Mesodermal cell (in vitro differentiated cells): Measurements from ENCODE around the gene HM13.
A peak's percentile ranks its signal among the peaks of the same experiment; 100 is the strongest.

ENCODE experiments used
- H3K27ac ChIP-seq: 2 replicates; pipeline ENCODE4 v1.7.0; 2013; ENCODE audit warnings: mild to moderate bottlenecking, low read depth, low read length, moderate library complexity; ENCODE audit not compliant: severe bottlenecking
- H3K36me3 ChIP-seq: 2 replicates; pipeline ENCODE4 v1.7.1; 2013; ENCODE audit warnings: mild to moderate bottlenecking, low read length, moderate library complexity; ENCODE audit not compliant: control insufficient read depth, insufficient read depth
- H3K4me1 ChIP-seq: one replicate; pipeline ENCODE4 v1.7.1; 2013; ENCODE audit warnings: mild to moderate bottlenecking, low read length; ENCODE audit not compliant: insufficient read depth, control insufficient read depth, poor library complexity, severe bottlenecking
- H3K4me3 ChIP-seq: 2 replicates; pipeline ENCODE4 v1.7.0; 2013; ENCODE audit warnings: low read length, control low read depth, mild to moderate bottlenecking; ENCODE audit not compliant: insufficient read depth, poor library complexity, severe bottlenecking; ENCODE audit errors: extremely low read depth
- H3K9me3 ChIP-seq: 2 replicates; pipeline ENCODE4 v1.7.1; 2013; ENCODE audit warnings: mild to moderate bottlenecking, low read length, moderate library complexity; ENCODE audit not compliant: control insufficient read depth
- WGBS, 2 experiments: methylation state at CpG; one replicate each; pipeline ENCODE4 v1.1.5; 2013; ENCODE audit warnings: missing lambda C conversion rate in 2 of 2; ENCODE audit not compliant: insufficient coverage in 2 of 2; 5-methylcytosine and 5-hydroxymethylcytosine counted together

The HM13 gene

GRCh38 chr20:31555203-31555775, 41.0 kb downstream of the HM13 start:
- Histone ChIP-seq H3K4me3 (no peak overlapping the region), H3K9me3 (no peaks in the 10 kb centered on the region), H3K4me1 (peaks cover 11% of the 10 kb centered on the region), H3K36me3 (peaks cover 69% of the 10 kb centered on the region), H3K27ac (no peak overlapping the region)
- 93 to 100% methylated on average over 3 to 6 of the region's 6 CpGs for WGBS, 2 experiments

GRCh38 chr20:31559704-31560093, 45.5 kb downstream of the HM13 start:
- H3K27ac ChIP-seq, result peak overlapping the region; percentile 89
- peaks cover 72% of the 10 kb centered on the region for H3K36me3 ChIP-seq
- no peaks in the 10 kb centered on the region for H3K9me3 ChIP-seq
- no peak overlapping the region for H3K4me3 ChIP-seq
- peaks cover 17% of the 10 kb centered on the region for H3K4me1 ChIP-seq
- 89 to 100% methylated on average over 1 to 2 of the region's 2 CpGs for WGBS, 2 experiments

DNA sequence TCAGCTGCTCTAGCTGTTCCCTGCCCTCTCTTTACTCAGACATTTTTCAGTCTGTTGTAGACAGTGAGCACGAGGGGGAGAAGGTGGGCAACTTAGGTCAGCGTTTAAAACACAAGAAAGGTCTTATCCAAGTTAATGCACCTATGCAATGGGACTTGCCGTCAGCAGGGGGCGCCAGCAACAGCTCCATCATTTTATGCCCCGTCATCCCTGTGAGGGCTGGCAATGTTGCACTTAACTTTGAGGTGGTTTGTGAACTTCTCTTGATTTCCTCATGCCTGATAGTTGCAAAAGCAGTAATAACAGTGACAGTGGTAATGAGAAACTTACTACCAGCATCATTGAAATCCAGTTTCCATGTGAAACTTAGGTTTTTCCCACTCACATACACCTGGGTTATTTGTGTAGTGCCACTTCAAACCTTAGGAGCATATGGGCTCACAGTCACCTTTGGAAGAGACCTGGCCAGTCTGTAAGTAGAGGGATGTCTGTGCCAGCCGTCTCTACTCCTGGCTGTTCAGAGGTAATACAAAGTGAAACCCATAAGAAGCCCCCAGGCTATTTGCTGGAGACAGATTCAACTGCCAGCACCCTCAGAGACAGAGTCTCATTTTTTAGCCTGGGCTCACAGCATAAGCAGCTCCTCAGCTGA, 46.0 kb downstream of the HM13 start:
- Histone ChIP-seq H3K4me1 (peaks cover 17% of the 10 kb centered on the region), H3K27ac (peak overlapping the region; percentile 89), H3K9me3 (no peaks in the 10 kb centered on the region), H3K4me3 (no peak overlapping the region), H3K36me3 (peaks cover 67% of the 10 kb centered on the region)
- 36% methylated on average over 4 to 5 of the region's 6 CpGs for WGBS, 2 experiments

DNA sequence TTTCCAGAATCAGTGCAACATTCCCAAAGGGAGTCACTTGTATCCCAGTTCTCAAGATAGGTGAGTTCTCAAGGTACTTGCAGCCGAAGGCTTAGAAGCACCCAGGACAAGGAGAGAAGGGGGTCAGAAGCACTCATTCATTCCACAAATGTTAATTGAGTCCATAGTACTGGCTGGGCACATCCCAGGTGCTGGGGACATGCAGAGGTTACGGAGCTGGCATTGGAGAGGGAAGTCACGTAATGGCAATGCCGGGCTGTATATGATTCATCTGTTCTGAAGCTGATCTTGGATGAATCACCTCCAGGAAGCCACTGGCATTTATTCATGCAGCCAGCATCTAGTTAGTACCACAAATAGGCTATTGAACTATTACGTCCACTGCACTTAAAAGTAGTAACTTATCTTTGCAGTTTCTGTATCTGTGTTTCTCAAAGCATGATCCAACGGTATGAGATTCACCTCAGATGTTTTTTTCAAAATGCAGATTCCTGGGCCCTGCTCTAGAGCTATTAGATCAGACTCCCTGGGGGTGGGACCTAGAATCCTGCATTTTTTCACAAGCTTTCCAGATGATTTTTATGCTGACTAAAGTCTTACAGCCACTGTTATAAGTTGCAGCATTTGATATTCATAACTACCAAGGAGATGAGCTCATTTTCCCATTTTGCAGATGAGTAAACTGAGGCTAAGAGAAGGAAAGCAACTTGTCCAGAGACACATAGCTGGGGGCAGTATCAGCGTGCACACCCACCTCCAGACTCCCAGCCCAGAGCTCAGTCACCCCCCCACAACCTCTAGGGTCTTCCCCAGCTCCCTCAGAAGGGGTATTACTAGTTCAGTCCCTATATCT, 46.7 kb downstream of the HM13 start:
- H3K27ac ChIP-seq, result peak overlapping the region; percentile 89
- no peak overlapping the region for H3K4me3 ChIP-seq

GRCh38 chr20:31562241-31562640, 48.0 kb downstream of the HM13 start:
- Histone ChIP-seq H3K36me3 (peaks cover 79% of the 10 kb centered on the region), H3K27ac (peak overlapping the region; percentile 18)
- 83% methylated on average over 1 of the region's 1 CpG; no CpG with 5 or more reads in 1 of the 2 experiments for WGBS, 2 experiments

More for the DNA sequence above, 46.7 kb downstream of the HM13 start:
- Histone ChIP-seq H3K36me3 (peaks cover 71% of the 10 kb centered on the region), H3K4me1 (peaks cover 17% of the 10 kb centered on the region), H3K9me3 (no peaks in the 10 kb centered on the region)
- WGBS, 2 experiments, result 89 to 93% methylated on average over 5 of the region's 7 CpGs

DNA sequence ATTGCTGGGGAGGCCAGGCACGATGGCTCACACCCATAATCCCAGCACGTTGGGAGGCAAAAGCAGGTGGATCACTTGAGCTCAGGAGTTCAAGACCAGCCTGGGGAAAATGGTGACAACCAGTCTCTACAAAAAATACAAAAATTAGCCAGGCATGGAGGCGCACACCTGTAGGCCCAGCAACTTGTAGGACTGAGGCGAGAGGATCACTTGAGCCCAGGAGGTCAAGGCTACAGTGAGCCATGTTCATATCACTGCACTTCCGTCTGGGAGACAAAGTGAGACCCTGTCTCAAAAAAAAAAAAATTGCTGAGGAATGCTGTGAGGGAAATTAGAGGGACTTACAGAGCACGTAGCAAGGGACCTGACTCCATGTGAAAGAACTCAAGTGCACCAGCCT, 50.0 kb downstream of the HM13 start:
- WGBS, 2 experiments, result 93 to 95% methylated on average over 5 to 6 of the region's 6 CpGs
- no peak overlapping the region for H3K4me3 ChIP-seq
- H3K27ac ChIP-seq, result no peak overlapping the region
- H3K36me3 ChIP-seq, result peaks cover 78% of the 10 kb centered on the region
- H3K4me1 ChIP-seq, result peaks cover 29% of the 10 kb centered on the region
- no peaks in the 10 kb centered on the region for H3K9me3 ChIP-seq

More at GRCh38 chr20:31562241-31562640, 48.0 kb downstream of the HM13 start:
- Histone ChIP-seq H3K4me1 (peaks cover 17% of the 10 kb centered on the region), H3K9me3 (no peaks in the 10 kb centered on the region), H3K4me3 (no peak overlapping the region)

DNA sequence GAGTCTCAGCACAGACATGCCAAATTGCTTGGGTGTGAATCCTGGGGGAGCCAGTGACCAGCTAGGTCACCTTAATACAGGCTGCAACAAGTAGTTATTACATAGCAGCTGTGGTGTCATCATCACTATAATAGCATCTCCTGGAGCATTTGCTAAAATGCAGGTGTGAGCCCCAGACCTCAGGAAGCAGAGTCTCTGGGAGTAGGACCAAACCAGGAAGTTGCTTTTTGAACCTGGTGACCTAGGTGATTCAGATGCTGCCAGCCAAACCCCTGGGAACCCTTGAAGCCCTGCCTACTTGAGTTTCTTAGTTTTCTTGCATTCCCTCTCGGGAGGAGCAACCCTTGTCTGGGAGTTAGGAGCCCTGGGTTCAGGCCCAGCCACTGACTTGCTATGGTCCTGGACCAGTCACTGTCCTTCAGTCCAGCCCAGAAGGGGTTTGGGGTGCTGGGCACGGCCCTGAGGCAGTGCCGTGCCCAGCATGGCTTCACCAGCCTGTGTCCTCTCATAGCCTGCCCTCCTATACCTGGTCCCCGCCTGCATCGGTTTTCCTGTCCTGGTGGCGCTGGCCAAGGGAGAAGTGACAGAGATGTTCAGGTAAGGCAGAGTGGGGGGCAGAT, 51.6 kb downstream of the HM13 start:
- 87 to 95% methylated on average over 3 to 6 of the region's 6 CpGs for WGBS, 2 experiments
- peaks cover 76% of the 10 kb centered on the region for H3K36me3 ChIP-seq

GRCh38 chr20:31566319-31566657, 52.0 kb downstream of the HM13 start:
- 100% methylated on average over 1 of the region's 1 CpG; no CpG with 5 or more reads in 1 of the 2 experiments for WGBS, 2 experiments

More for the DNA sequence above, 51.6 kb downstream of the HM13 start:
- Histone ChIP-seq H3K4me1 (peaks cover 31% of the 10 kb centered on the region), H3K9me3 (no peaks in the 10 kb centered on the region), H3K4me3 (no peak overlapping the region), H3K27ac (no peak overlapping the region)

DNA sequence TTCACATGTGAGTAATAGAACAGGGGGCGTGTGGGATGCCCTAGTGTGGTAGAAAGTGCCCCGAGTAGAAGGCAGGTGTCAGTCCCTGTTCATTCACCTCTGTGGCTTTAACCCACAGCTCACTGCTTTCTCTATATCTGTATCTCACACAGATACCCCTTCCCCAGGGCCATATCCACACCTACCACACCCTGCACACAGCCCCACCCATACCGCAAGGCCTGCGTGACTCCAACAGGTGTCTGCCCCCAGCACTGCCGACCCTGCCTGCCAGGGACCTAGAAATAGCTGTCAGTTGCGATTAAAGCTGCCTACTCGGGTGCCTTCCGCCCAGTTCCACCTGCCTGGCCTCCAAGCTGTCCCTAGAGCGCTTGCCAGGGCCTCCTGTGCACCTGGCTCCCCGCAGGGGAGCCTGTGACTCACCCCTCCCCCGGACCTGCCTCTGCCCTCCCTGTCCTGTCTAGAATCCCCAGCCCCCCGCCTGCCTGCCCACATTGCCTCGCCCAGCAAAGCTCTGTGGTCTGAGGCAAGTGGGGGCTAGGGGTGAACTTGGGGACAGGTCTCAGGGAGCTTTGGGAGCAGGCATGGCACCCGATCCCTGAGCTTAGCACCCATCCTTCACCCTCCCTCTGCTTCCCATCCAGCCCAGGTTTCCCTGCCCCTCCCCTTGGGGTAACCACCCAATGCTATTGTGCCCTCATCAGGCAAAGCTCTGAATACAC, 52.6 kb downstream of the HM13 start:
- Histone ChIP-seq H3K36me3 (peaks cover 66% of the 10 kb centered on the region), H3K4me1 (peaks cover 29% of the 10 kb centered on the region), H3K9me3 (no peaks in the 10 kb centered on the region), H3K27ac (no peak overlapping the region), H3K4me3 (no peak overlapping the region)
- 82 to 89% methylated on average over 9 of the region's 14 CpGs for WGBS, 2 experiments

More at GRCh38 chr20:31566319-31566657, 52.0 kb downstream of the HM13 start:
- H3K27ac ChIP-seq, result no peak overlapping the region
- H3K36me3 ChIP-seq, result peaks cover 72% of the 10 kb centered on the region
- no peak overlapping the region for H3K4me3 ChIP-seq
- no peaks in the 10 kb centered on the region for H3K9me3 ChIP-seq
- H3K4me1 ChIP-seq, result peaks cover 29% of the 10 kb centered on the region

- H3K4me1 ChIP-seq, result peaks cover 34% of the 10 kb centered on the region
- H3K4me3 ChIP-seq, result no peak overlapping the region
- H3K9me3 ChIP-seq, result no peaks in the 10 kb centered on the region
- H3K27ac ChIP-seq, result no peak overlapping the region
- H3K36me3 ChIP-seq, result peaks cover 61% of the 10 kb centered on the region
Observed at GRCh38 chr20:31567380-31567720, 53.1 kb downstream of the HM13 start.
